NCI-H1436 treated with DMSO at 0.1 percent for 48 hours (cell line): ENCODE data around the gene SLC4A7.
"Not testable (repeated sequence)": the region's sequence is repeated elsewhere in the genome, so short reads cannot be mapped to it uniquely, and the experiment has no call there.

Source experiments
- DNase-seq: peaks from one replicate; lab custom pipeline; 2025; lab: John Stamatoyannopoulos, UW

Gene SLC4A7

DNA sequence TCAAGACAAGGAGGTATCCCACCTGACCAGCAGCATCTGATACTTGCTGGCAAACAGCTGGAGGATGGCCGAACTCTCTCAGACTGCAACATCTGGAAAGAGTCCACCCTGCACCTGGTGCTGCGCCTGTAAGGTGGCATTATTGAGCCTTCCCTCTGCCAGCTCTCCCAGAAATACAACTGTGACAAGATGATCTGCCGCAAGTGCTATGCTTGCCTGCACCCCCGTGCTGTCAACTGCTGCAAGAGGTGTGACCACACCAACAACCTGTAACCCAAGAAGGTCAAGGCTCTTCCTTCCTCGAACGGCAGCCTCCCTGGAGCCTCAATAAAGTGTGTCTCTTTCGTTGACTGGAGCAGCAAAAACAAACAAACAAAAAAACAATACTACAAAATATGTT, 2.2 kb upstream of the SLC4A7 start:
- DNase-seq, result no peak

DNA sequence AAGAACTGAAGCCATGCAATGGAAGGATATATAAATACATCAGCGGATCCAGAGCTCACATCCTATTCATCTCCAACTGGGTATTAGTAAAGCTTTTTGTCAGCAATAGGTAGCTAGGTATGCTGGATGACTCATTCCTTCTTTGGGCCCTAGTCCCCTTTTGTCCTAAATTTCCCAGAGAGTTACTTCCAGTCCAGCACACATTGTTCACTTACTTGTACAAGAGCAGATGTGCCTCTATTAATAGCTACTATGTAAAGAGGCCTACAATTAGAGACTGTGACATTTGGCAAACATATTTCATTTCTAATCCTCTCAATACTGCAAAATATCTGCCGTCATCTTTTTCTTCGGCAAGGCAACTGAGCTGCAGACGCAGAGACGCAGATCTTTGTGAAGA, 1.7 kb upstream of the SLC4A7 start:
- DNase-seq, result no peak

DNA sequence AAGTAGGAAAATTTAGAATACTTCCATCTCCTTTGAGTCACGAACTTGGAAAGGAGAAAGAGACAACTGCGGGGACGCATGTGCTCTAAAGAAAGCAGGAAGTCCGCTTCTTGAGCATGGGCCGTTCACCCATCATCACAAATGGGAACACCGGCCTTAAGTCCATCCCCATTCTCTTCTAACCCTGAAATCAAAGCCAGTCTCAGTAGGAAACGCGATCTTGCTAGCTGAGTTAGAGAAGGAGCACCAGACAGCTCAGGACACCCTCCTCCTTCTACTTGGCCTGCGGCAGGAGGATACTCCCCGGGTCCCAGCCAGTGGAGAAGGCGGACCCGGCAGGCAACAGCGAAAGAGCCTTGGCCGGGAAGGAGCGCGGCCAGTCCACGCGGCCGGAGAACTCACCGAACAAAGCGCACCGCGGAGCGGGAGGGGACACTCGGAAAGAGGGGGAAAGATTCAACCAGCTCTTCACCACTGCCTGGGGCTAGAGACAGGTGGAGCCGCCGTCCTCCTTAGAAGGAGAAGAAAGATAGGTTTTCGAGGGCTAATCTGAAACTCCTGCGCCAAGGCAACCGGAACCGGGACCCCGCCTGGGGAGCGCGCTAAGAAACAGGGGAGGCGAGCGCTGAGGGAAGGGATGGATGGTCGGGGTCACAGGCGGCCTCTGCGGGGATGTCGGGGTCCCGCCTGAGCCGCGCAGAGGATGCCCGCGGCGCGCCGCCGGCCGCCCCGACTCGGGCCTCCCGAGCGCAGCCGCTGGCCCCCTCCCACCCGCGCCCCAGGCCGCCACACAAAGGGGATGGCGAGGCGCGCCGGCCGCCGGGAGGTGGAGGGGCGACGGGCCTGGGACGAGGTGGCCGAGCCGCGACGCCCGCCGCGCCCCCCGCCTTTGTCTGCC, 818 bp downstream of the SLC4A7 start:
- DNase-seq, result no peak

DNA sequence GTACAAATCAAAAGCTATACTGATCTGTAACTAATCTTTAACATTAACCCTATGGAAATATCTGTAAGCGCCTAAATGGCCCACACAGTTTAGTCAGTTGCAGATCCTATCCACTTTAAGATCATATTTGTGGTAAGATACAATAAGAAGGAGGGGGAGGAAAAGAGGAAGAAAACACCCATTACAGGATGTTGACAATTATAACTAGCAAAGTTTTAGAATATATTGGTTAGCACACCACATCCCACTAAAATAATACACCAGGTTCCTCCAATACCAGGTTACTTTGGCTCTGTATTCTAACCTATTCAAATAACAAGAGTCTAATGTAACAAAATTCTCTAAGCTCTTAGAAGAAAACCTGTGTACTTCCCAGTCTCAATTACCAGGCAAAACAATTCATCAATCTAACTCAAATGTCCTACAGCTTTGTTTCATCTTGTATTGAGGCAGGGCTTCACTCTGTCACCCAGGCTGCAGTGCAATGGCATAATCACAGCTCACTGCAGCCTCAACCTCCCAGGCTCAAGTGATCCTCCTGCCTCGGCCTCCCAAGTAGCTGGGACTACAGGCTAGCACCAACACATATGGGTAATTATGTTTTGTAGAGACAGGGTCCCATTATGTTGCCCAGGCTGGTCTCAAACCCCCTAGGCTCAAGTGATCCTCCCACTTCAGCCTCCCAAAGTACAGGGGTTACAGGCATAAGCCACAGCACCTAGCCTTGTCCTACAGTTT, 4.2 kb downstream of the SLC4A7 start:
- DNase-seq, result no peak

DNA sequence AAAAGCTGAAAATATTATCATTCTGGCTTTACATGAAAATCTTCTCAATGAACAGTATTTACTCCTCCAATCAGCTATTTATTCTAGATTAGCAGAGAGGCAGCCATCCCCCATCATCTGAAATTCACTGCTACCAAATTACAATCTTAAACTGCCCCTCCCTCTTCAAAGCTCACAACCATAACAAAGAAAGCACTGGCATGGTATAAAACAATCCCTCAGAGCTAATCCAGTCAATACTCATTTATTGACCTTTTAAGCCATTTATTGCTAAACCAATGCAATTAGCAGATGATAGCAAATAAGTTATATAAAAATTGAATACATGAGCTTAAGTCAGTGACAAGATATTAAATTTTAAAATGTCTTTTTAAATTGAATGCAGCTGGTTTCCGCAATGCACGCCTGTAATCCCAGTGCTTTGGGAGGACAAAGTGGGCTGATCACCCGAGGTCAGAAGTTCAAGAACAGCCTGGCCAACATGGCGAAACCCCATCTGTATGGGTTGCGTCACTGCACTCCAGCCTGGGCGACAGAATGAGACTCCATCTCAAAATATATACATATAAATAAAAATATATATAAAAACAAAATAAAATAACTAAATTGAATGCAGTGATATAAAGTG, 12.1 kb downstream of the SLC4A7 start:
- DNase-seq, result no peak

DNA sequence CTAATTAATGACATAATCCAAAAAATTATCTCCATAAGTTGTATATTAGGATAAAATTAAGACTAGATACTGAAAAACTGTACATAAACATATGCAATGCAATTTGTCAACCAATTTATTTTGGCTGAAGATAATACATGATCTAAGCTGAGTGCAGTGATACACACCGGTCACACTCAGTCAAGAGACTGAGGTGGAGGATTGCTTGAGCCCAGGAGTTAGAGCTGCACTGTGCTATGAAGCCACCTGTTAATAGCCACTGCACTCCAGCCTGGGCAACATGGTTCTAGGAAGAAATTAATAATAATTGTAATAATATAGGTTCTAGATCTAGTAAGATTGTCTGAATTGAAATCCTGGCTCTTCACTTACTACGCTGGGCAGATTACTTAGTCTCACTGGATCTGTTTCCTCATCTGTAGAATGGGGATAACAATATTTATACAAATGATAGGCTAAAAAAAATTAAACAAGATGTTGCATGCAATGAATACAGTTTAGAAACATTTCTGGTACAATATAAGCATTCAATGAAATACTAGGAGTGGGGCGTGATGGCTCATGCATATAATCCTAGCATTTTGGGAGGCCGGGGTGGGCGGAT, 15.8 kb downstream of the SLC4A7 start:
- no peak for DNase-seq

DNA sequence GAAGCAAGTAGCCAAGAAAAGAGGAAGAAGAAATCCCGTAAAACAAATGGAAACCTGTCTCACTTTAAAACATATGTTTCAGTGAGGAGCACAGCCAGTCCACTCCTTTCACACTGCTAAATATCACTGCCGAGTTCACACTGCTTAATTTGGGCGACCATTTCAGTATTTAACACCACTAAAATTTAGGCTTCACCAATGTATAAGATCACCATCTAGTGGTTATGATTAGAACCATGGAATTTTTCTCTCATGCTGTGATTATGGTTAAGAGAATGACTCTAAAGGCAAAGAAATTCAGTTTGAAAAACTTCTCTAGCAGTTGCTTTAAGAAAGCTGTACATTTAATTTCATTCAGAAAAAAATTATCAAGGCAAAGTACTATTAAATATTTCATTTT, 16.6 kb downstream of the SLC4A7 start:
- no peak for DNase-seq

DNA sequence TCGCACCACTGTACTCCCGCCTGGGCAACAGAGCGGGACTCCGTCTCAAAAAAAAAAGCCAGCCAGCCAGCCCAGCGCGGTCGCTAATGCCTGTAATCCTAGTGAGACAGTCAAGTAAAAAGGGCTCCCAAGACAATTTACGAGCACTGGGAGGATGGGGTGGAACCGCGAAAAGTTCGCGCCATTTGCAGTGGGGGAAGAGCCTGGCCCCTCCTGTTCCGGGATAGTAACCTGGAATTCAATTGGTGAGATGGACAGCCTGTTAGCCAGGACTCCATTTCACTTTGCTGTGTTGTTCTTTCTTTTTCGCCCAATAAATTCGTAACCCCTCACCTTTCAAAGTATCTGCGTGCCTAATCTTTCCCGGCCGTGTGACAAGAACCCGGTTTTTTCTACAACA, 19.5 kb downstream of the SLC4A7 start:
- no peak for DNase-seq

DNA sequence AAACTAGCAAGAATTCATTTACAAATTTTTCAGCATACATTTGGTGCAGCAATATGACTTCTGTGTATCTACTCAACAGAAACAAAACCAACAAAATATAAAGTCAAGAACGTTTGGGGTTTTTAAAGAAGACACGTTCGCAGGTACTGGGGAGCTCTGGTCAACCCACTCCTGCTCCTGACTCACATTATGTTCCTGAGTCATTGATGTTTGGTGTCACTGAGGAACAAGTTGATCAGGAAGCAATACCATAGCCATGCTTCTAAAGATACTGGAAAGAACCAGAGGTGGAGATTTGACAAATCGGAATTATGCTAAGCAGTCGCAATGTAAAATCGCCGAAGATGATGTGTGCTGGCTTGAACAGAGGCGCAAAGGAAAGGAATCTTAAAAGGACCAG, 22.0 kb downstream of the SLC4A7 start:
- DNase-seq, result no peak

DNA sequence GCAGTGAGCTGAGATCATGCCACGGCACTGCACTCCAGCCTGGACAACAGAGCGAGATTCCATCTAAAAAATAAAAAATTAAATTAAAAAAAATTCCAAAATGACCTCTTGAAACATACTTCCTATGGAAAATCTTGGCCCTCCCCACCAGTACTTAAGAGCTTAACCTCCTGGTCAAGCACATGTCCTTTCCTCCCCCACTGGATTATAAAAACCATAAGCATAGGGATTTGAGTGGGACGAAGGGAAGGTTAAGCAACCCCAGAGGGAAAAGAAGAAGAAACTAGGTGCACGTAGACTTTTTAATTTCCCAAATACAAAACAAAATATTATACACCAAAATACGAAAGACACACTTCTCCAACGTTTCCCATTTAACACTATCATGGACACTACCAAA, 25.3 kb downstream of the SLC4A7 start:
- DNase-seq, result no peak

DNA sequence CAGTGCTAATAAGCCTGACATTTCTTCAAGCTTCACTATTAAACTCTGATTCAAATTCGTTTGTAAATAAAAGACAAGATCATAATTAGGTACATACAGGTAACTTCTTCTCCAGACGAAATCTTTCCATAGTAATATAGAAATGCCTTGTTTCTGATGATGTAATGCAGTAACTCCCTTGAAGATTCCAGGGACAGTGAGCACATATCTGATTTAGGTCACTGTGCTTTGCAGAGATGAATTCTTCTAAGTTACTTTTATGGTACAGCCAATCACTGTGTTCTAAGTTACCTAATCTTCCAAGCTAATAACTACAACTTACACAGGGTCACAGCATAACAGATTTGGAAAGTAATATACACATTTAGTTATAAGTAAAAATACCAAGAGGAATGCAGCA, 27.6 kb downstream of the SLC4A7 start:
- no peak for DNase-seq

DNA sequence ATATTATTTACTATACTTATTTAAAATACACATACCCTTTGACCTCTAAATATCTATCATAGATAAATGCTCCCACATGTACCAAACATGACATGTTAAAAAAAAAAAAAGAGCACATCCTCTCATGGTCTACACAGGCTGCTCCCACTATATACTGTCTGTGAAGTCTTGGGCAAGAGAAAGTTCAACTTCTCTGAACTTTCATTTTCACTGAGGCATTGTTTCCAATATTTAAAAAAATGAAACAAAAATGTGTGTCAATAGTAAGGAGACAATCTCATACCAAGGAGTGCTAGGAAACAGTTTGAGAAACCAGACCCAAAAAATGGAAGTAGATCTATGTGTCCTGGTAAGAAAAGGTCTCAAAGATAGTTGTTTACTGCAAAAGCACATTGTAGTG, 29.3 kb downstream of the SLC4A7 start:
- no peak for DNase-seq

DNA sequence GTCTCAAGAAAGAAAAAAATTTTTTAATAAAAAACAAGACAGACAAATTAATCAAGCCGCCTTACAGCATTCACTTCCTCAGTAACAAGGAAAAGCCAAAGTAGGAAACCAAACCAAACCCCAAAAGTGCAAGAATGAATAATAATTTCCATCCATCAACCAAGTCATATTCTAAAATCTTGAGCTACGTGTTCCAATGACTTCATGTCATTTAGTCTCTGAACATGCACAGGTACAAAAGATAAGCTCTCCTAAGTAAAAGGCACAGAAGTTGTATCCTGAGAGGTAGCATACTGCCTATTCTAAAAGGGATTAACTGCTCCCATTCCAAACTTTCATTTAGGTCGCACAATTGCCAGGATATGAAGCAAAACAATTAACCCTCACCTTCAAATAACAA, 29.7 kb downstream of the SLC4A7 start:
- DNase-seq, result no peak

DNA sequence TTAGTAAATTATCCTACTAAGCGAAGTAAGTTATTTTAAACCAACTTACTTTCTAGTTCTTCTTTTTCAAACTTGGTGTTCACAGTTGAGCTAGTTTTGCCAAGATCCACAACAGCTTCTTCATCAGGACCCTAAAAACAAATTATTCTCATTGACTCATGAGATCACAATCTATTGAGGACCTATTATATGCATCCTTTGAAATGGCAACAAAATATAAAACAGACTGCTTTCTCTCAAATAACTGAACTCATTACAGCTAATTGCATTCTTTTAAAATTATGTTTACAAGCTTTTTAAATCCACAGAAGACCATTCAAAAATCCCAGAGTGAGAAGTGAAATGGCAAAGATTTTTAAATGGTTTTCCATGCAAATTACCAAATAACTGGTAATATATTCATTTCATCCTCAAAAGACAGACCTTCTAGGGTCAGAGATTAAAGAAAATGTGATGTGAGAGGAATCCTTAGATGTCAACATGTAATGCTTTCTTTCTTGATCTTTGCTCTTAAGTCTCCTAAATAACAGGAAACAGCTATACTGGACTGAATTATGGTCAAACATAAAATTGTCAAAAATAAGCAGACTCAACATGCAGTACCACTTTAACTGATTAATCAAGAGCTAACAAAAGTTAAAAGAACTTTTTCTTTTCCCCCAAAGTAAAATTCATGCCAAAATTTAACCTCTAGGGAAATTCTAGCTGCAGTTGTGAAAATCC, 31.7 kb downstream of the SLC4A7 start:
- DNase-seq, result no peak

DNA sequence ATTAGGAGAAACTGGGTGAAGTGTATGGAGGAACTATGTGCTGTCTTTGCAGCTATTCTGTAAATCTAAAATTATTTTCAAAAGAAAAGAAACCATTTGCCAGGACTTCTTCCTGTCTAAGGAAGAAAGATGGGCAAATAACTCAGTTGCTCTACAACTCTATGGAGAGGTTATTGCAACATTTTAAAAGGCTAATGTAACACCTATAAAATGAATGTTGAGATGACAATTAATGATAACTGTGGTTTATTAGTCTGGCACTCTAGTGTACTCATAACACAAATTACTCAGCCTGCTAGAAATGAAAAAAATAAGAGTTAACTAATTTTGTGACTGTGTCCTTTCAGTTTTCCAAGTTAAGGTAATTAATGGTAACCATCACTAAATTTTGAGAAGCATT, 32.3 kb downstream of the SLC4A7 start:
- DNase-seq, result no peak

DNA sequence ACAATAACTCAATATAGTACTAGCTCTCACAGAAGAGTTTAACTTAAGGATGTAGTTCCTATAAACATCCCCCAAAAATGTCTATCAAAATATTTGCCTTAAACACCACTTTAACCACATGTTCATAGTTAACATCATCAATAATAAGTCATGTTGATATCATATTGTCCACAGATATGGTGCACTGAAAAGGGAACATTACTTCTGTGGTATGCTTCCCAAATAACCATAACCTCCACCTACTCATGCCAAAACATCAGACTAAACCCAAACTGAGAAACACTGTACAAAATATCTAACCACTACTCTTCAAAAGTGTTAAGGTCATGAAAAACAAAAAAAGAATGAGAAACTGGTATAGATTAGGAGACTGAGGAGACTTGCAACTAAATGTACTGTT, 32.9 kb downstream of the SLC4A7 start:
- no peak for DNase-seq

DNA sequence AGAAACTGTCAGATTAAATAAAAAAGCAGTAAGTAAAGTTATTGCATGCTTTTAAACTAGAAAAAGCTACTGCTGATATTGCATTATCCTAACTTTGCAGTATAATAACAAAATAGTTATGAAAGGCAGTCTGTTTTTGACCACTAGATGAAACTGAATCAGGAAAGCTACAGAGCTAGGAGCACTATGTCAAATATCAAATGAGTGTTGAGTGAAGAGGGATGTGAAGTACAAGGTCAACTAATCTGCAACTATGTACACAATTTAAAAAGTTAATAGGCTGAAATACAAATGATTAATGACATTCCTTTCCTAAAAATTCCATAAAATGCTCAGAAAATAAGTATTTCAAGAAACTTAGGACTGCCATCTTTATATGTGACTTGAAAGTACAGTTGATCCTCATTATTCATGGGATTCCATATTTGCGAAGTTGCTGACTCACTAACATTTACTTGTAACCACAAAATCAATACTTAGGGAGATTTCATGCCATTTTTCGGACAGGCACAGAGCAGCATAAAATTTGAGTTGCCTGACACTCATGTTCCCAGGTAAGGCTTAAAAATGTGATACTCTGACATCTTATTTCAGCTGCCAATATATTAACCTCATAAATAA, 34.5 kb downstream of the SLC4A7 start:
- DNase-seq, result no peak

DNA sequence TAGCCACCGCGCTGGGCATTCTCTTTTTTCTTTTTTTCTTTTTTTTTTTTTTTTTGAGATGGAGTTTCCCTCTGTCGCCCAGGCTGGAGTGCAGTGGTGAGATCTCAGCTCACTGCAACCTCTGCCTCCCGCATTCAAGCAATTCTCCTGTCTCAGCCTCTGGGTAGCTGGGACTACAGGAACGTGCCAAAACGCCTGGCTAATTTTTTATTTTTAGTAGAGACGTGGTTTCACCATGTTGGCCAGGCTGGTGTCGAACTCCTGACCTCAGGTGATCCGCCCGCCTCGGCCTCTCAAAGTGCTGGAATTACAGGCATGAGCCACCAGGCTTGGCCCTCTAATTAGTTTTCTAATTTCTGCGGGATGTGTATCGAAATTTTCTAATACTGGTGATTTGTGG, 41.2 kb downstream of the SLC4A7 start:
- DNase-seq, result not testable (repeated sequence)

DNA sequence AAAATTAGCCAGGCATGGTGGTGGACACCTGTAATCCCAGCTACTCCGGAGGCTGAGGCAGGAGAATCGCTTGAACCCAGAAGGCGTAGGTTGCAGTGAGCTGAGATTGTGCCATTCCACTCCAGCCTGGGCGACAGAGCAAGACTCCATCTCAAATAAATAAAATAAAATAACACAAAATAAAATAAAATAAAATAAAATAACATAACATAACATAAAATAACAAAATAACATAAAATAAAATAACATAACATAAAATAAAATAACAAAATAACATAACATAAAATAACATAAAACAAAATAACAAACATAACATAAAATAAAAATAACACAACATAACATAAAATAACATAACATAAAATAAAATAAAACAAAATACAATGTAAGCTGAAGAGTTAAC, 45.8 kb downstream of the SLC4A7 start:
- not testable (repeated sequence) for DNase-seq

DNA sequence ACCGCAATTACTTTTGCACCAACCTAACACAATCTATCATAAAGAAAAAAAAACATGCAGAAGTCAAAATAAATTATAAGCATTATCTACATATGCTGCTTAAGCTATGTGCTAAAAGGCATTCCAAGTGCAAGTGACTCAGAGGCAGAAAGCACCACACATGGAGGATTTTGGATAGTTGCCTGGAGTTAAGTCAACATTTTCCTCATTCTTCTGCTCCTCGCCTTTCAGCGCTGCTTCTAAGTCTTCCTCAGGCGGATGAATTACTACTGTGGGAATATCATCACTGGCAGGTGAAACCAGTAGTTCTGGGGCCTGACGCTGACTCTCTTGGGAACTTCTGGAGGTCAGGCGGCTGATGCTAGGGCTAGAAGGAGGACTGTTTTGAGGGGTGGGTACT, 53.1 kb downstream of the SLC4A7 start:
- no peak for DNase-seq

DNA sequence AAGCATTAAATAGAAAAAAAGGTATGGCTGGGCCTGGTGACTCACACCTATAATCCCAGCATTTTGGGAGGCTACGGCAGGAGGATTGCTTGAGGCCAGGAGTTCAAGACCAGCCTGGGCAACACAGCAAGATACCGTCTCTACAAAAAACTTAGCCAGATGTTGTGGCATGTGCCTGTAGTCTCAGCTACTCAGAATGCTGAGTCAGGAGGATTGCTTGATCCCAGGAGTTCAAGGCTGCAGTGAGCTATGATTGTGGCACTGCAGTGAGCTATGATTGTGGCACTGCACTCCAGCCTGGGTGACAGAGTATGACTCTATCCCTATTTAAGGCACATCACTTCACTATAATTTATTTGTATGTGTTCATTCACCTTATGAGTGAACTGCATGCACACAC, 54.3 kb downstream of the SLC4A7 start:
- no peak for DNase-seq

DNA sequence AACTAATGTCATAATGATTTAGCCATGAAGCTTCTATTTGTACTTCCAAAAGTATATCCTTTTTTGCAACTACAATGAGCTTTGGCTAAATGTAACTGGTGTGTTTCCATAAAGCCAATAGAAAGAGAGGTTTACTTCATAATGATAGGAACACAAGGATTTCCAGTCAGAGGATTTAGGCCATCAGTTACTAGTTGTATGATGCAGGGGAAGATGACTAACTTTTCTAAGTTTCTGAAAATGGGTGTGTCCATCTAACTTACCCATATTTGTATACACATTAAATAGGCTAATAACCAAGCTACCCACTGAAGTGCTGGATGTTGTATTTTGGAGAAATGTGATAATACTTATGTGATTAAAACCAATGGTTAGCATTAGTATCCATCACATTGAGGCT, 55.7 kb downstream of the SLC4A7 start:
- no peak for DNase-seq
